Keratinocyte (primary cell): ENCODE measurements around the gene STMN3.

ENCODE experiments used
- CTCF ChIP-seq, 3 experiments: IDR thresholded peaks in 1 of 3; conservative IDR thresholded peaks in 1 of 3; optimal IDR thresholded peaks in 1 of 3; 2 replicates in 2 of 3; 3 replicates in 1 of 3; pipeline versions ENCODE3 to v1.5.1; 2011; ENCODE audit warnings: low read length in 3 of 3, mild to moderate bottlenecking in 3 of 3, moderate library complexity in 2 of 3, control low read depth in 1 of 3, inconsistent platforms in 1 of 3; ENCODE audit not compliant: insufficient read depth in 2 of 3; ENCODE audit errors: extremely low read depth in 1 of 3
- EZH2 ChIP-seq: IDR thresholded peaks from one replicate; pipeline ENCODE4 v1.6.1; 2012; ENCODE audit warnings: inconsistent platforms, mild to moderate bottlenecking, low read length, moderate library complexity

DNA sequence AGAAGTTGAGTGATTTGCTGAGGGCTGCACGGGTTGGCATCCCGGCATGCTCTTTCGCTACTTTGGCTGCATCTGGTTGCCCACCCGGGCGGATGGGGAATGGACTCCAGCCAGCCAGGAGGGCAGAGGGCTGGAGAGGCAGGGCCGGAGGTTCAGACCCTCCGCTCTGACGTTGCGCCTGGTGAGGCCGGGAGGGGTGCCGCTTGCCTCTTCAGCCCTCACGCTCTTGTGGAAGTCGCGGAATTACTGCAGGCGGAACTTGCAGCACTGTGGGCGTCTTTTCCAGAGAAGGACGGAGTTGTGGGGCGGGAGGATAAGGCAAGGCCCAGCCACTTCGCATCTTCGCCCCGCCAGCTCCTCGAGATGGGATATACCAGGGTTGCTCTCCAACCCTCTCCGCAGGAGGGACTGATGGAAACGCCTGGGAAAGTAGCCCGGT is 5.5 kb upstream of the STMN3 start:
- no peak for TF ChIP-seq CTCF (optimal IDR thresholded peaks at IDR 0.05 in 1 of 3, IDR thresholded peaks at IDR 0.05 in 1 of 3, conservative IDR thresholded peaks at IDR 0.05 in 1 of 3; ENCODE audit: extremely low read depth in 1 of 3, insufficient read depth in 2 of 3, low read length in 3 of 3)
- TF ChIP-seq EZH2 = no peak
